Measurements from ENCODE around the gene PKN2.

Gene PKN2

DNA sequence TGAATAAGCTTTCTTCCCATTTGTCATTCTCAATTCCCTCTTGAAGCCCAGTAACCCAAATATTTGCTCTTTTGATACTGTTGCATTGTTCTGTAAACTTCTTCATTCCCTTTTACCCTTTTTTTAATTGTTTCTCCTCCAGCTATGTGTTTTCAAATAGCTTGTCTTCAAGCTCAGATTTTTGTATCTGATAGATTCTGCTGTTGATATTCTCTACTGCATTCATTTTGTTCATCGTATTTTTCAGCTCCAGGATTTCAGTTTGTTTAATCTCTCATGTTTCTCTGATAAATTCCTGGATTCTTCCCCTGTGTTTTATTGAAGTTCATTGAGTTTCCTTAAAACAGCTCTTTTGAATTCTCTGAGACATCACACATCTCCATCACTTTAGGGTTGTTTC lies 51.8 kb downstream of the PKN2 start:
- no peak for DNase-seq

- no peak for DNase-seq
Measured at GRCh38 chr1:88736633-88737248, 52.7 kb downstream of the PKN2 start.

DNA sequence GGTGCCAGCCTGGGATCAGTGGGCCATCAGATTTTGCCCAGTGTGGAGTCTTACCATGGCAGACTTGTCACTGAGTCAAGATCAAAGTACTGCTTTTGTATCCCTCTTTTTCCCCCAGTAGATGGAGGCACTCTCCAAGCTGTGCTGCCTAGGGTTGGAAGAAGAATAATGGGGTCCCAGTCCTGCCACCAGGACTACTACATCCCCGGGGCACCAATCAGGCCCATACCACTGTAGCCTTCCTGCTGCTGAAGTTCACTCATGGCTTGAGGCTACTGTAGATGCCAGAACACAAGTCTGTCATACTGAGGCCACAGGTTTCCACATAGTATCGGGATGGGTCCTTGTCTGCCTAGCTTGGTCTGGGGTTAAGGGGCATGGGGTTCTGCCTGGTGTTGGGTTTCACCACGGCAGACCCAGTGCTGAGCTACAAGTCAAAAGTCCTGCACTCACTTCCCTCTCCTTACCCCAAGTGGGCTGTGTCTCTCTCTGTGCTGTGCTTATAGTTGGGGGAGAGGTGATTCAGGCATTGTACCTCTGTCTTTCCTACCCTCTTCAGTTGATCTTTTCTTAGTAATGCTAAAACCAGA lies 53.4 kb downstream of the PKN2 start:
- no peak for DNase-seq

DNA sequence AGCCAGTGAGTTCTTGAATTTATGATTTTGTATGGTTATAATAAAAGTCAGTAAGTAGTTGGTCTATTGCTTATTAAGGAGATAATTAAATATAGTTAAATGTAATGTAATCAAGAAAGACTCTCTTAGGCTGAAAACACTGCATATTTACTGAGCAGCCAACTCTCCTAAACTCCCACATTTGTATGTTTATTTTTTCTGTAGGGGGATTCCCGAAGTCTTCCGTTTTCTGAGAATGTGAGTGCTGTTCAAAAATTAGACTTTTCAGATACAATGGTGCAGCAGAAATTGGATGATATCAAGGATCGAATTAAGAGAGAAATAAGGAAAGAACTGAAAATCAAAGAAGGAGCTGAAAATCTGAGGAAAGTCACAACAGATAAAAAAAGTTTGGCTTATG lies 56.7 kb downstream of the PKN2 start:
- DNase-seq: no peak

DNA sequence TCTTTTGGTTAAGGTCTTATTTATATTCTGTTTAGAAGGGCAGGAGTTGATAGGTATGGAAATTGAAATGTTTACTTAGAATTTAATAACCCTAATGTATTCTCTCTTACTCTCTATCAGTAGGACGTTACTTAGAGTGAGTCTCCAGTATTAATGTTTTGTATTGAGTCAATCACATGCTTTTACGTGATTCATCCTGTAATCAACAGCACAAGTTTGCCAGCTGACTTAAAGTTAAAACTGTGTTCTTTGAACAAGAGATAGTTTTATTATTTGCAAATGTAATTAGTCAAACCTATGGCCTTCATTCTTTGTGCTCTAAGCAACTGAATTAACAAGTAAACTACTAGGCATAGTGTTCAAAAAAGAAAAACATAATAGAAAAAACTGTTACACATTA lies 57.3 kb downstream of the PKN2 start:
- no peak for DNase-seq

DNA sequence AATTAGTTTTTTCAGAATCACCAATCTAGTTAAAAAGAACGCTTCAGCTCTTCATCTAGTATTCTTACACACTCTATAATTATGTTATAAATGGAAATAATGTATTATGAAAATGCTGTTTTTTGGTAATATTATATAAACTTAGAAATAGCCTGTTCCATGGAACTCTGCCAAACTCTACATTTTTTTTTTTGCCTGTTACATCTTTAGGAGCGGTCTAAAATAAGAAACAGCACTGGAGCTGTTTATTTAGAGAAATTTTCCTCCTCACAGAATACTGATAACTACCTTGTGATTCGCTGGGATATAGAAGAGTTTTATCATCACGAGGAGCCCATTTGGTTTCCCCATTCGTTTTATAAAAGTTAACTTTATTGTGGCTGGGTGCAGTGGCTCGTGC lies 58.5 kb downstream of the PKN2 start:
- DNase-seq: no peak

DNA sequence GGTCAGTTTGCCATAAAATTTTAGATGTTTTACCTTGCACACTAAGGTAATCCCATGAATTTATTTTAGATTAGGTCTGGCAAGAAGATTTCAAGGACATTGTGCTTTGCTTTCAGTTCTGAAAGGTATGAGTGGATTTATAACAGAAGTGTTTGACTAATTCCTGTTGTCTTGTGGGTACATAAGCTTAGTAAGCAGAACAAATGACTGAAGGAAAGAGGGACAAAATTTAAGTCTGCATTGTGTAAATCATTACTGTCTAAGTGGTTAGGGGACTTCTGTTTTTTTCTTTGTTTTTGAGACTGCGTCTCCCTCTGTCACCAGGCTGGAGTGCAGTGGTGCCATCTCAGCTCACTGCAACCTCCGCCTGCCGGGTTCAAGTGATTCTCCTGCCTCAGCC lies 60.1 kb downstream of the PKN2 start:
- DNase-seq: no peak

DNA sequence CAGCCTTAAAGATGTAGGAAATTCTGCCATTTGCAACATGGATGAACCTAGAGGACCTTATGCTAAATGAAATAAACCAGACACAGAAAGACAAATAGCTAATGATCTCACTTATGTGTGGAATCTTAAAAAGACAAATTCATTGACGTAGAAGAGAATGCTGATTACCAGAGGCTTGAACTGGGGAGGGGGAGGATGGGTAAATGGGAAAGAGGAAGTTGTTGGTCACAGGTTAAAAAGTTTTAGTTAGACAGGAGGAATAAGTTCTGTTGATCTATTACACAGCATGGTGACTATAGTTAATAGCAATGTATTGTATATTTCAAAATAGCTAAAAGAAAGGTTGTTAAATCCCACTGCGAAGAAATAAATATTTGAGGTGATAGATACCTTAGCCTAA lies 62.8 kb downstream of the PKN2 start:
- no peak for DNase-seq

GRCh38 chr1:88751714-88752113 lies 67.6 kb downstream of the PKN2 start:
- no peak for DNase-seq

DNA sequence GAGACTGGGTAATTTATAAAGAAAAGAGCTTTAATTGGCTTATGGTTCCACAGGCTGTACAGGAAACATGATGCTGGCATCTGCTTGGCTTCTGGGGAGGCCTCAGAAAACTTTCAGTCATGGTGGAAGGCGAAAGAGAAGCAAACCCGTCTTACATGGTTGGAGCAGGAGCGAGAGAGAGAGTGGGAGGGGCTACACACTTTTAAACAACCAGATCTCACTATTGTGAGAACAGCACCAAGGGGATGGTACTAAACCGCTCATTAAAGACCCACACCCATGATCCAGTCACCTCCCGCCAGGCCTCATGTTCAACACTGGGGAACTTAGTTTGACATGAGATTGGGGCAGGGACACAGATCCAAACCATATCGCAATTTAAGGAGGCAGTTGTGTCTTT lies 69.4 kb downstream of the PKN2 start:
- no peak for DNase-seq

- no peak for DNase-seq
Measured at GRCh38 chr1:88763649-88764406, 79.8 kb downstream of the PKN2 start.

GRCh38 chr1:88768187-88768586 lies 84.1 kb downstream of the PKN2 start:
- no peak for DNase-seq

GRCh38 chr1:88768816-88769215 lies 84.7 kb downstream of the PKN2 start:
- DNase-seq: no peak

DNA sequence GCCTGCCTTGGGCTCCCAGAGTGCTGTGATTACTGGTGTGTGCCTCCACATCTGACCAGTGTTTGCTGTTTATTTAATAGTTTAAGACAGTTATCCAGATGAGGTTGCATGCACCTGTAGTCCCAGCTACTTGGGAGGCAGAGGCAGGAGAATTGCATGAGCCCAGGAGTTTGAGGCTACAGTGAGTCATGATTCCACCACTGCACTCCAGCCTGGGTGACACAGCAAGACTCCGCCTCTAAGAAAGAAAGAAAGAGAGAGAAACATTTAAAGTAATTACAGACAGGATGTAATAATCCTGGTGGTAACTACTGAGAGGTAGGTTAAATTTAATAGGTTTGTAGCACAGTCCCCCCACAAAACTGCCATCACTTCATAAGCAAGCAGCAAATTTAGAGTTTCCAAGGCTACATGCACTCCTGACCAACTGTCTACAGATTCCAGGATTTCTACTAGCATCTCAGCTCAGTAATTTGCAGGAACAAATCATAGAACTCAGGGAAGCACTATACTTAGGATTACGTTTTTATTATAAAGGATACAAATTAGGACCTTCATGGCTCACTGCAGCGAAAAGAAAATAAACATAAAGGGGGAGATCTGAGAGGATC lies 89.6 kb downstream of the PKN2 start:
- DNase-seq: no peak

DNA sequence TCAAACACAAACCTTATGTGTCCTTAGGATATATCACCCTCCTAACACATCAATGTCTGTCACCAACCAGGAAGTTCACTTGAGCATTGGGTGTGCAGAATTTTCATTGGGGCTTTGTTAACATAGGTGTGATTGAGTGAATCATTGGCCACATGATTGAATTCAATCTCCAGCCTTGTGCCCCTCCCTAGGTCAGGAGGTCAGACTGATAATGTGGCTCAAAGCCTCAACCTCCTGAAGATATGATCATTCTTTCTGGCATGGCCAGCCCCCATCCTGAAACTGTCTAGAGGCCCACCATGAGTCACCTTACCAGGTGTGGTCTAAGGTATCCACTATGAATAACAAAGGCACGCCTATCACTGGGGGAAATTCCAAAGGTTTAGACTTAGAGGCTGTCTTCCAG lies 90.1 kb downstream of the PKN2 start:
- no peak for DNase-seq

DNA sequence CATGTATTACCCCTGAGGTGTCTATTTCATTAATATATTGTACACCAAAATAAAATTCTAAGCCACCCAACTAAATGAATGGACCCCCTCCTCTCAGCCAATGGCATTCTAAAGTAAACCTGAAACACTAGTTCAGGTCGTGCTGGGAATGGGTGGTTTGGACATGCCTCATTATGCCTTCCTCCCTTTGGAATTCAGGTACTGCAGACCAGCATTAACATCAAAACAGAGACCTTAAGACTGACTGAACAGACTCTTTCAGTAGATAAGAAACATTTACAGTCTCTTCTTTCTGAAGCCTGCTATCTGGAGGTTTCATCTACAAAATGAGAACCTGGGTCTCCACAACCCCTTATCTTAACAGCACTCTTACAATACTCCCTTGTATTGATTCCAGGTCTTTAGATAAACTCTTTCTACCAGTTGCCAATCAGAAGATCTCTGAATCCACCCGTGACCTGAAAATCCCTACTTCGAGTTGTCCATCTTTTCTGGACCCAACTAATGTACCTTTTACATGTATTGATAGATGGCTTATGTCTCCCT lies 93.6 kb downstream of the PKN2 start:
- no peak for DNase-seq

- no peak for DNase-seq
Measured at GRCh38 chr1:88779880-88780279, 95.8 kb downstream of the PKN2 start.

DNA sequence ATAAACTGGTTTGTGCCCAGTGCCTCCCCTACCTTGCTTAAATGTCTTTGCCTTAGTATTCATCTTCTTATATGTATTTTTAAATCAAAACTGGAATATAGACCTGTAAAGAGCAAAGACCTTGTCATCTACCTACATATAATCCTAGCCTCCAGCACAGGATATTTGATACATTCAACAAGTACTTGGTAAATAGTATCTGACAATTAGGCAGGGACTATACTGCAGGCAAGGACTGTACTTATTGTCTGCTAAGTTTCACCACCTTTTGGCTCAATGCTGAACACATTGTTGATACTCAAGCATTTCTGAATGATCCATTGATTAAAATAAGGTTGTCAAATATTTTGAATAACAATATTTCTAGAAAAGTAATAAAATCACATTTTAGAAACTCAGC lies 96.4 kb downstream of the PKN2 start:
- no peak for DNase-seq

GRCh38 chr1:88783145-88783544 lies 99.1 kb downstream of the PKN2 start:
- DNase-seq: no peak

- no peak for DNase-seq
Measured at GRCh38 chr1:88784551-88784950, 100.5 kb downstream of the PKN2 start.

DNA sequence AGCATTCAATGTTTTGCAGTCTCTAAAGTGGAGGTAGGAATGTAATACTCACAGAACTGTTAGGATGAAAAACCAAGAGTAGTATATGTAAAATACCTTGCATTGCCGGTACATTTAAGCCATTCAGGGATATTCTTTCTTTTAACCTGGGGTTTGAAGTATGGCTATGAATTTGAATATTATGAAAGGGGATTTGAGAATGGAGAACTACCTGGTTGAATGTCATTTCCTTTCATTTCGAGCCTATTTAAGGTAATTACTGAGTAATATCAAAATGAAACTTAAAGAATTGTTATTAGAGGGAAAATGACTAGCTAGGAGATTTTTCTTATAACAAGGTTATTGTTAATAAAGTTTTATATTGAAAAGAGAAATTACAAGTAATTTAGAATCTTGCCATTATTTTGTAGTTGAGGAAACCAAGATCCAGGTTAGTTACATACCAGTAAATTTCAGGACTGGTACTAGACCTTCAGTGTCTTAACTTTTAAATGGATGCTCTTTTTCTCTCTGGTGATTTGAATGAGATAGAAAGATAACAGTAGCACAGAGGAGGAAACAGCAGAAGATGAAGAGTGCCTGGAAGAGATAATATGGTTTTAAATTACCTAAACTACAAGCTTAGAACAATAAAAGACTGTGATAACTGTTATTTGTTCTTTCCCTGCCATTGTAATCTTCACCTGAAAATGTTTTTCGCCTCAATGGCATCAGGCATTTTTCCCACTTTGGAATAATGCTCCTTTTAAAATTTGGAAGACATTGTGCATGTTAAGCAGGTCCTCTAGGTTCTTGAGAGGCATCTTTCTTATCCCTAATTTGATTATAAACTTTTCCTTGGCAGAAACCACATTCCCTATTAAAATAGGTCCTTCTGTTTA lies 103.2 kb downstream of the PKN2 start:
- no peak for DNase-seq

GRCh38 chr1:88791192-88791591 lies 107.1 kb downstream of the PKN2 start:
- no peak for DNase-seq

DNA sequence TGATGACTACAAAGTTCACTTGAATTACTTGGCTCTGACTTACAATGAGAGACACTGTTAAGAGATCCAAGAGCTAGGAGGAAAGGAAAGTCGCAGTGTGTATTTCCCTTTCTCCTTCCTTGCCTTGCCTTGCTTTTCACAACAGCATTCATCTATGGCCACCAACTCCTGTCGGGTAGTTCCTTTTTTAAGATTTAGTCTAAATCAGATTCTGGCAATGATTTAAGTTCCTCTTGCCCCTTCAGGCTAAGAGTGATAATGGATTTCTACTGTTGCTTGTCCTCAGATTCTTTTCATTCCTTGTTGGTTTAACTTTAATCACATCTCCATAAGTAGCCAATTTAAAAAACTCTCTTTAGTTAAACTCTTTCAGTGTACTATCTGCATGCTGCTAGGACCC lies 115.4 kb downstream of the PKN2 start:
- DNase-seq: no peak
